ENCODE results near the gene BCAR3. TPM values are rescaled to one million over a fixed set of nuclear protein-coding genes. Genes with fewer than 3 reads are reported as not detected.

BCAR3 gene
- total RNA-seq, 1 donor from 2014 or later, result 16.6 TPM

DNA sequence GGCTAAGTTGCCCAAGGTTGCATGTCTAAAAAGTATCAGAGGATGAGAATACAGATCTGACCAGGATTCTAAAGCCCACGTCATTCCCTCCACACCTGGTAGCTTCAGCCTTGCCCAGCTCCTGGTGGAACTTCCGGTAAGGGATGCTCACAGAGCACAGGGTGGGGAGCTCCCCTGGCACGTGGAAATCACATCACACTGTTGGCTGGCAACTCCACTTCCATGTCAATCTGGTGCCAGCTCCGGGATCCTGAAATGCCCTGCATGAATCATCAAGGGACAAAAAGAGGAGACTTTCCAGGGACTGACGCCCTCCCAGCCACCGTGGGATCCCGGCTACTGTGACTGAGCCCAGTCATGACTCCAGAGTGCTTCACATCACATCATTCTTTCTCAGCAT lies 12.4 kb upstream of the BCAR3 start:
- no peaks in the 10 kb centered on the region for H3K36me3 Mint-ChIP-seq
- no peak overlapping the region for H3K4me3 Mint-ChIP-seq

DNA sequence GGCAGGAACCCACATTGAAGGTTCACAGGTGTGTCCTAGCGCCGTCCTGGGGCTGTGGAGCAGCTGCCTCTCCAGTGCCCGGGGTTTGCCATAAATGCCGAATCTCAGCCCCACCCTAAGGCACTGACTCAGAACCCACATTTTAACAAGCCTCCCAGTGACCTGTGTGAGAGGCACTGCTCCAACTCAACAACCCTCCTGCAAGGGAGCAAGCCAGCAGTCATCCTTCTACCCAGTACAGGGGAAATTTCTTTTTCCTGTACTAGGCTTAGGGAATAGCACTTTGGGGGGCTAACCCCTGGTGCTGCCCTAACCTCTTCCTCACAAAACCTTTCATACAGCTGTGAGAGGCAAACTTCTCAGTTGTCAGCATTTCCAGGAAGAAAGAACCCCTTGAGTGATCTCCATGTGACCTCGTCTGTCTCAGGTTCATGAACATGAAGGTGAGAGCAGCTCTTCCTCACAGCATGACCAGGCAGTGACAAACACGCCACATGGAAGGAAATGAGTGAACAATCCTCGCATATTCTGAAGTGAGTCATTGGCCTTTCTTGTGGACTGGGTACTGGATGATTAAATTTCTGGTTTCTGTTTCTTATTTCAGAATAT lies 11.4 kb upstream of the BCAR3 start:
- Mint-ChIP-seq H3K4me1 (ENCODE audit: unreplicated experiment) (peaks cover 37% of the 10 kb centered on the region), H3K27me3 (no peaks in the 10 kb centered on the region), H3K27ac (no peak overlapping the region), H3K36me3 (no peaks in the 10 kb centered on the region), H3K4me3 (no peak overlapping the region), H3K9me3 (no peaks in the 10 kb centered on the region)
- TF ChIP-seq, protein P1, sequence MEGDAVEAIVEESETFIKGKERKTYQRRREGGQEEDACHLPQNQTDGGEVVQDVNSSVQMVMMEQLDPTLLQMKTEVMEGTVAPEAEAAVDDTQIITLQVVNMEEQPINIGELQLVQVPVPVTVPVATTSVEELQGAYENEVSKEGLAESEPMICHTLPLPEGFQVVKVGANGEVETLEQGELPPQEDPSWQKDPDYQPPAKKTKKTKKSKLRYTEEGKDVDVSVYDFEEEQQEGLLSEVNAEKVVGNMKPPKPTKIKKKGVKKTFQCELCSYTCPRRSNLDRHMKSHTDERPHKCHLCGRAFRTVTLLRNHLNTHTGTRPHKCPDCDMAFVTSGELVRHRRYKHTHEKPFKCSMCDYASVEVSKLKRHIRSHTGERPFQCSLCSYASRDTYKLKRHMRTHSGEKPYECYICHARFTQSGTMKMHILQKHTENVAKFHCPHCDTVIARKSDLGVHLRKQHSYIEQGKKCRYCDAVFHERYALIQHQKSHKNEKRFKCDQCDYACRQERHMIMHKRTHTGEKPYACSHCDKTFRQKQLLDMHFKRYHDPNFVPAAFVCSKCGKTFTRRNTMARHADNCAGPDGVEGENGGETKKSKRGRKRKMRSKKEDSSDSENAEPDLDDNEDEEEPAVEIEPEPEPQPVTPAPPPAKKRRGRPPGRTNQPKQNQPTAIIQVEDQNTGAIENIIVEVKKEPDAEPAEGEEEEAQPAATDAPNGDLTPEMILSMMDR (conservative IDR thresholded peaks at IDR 0.05), result no peak
- no peak for DNase-seq (ENCODE audit: extremely low spot score, unreplicated experiment)

More for the DNA sequence above, 12.4 kb upstream of the BCAR3 start:
- Mint-ChIP-seq H3K9me3 (no peaks in the 10 kb centered on the region), H3K27ac (no peak overlapping the region), H3K4me1 (ENCODE audit: unreplicated experiment) (peaks cover 37% of the 10 kb centered on the region), H3K27me3 (peaks cover 4% of the 10 kb centered on the region)
- TF ChIP-seq, protein P1 (conservative IDR thresholded peaks at IDR 0.05), result no peak
- no peak for DNase-seq (ENCODE audit: extremely low spot score, unreplicated experiment)

DNA sequence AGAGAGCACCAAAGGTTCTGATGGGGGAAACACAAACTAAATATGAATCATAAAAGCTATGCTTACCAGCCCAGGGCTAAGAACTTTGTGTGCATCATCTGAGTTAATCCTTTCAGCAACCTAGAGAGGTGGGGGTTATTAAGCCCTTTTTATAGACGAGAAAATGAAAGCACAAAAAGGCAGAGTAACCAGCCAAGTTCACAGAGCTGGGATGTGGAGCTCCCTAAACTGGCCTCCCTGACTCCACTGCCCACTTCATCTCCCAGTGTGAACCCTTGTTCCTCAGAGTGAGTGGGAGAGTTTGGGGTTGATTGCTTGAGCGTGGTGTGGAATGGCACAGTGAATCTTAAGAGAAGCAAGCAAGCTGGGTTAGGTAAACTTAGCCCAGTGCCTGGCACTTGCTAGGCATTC lies 10.8 kb upstream of the BCAR3 start:
- Mint-ChIP-seq H3K4me1 (ENCODE audit: unreplicated experiment) (peaks cover 37% of the 10 kb centered on the region), H3K9me3 (no peaks in the 10 kb centered on the region), H3K4me3 (no peak overlapping the region), H3K36me3 (no peaks in the 10 kb centered on the region), H3K27me3 (no peaks in the 10 kb centered on the region), H3K27ac (no peak overlapping the region)
- TF ChIP-seq, protein P1 (conservative IDR thresholded peaks at IDR 0.05), result no peak
- DNase-seq (ENCODE audit: extremely low spot score, unreplicated experiment), result no peak

DNA sequence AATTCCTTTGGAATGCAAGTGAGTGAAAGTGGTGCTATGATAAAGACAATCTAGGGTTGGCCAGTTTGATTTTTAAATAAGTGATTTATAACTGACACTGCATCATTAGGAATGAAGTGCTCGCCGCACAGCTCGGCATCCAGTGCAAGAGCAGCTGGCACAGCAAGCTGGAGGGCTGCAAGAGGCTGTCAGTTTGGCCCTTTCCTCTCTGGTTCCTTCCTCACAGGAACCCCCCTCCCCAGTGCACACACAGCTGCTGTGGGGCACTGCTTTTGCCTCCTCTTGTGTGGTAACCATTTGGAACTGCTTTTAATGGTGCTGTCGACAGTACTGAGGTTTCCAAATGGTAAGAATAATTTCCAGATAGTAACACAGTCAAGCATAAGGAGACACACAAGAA lies 10.4 kb upstream of the BCAR3 start:
- no peak overlapping the region for H3K4me3 Mint-ChIP-seq
- H3K4me1 Mint-ChIP-seq (ENCODE audit: unreplicated experiment), result peaks cover 37% of the 10 kb centered on the region
- H3K27ac Mint-ChIP-seq, result no peak overlapping the region

DNA sequence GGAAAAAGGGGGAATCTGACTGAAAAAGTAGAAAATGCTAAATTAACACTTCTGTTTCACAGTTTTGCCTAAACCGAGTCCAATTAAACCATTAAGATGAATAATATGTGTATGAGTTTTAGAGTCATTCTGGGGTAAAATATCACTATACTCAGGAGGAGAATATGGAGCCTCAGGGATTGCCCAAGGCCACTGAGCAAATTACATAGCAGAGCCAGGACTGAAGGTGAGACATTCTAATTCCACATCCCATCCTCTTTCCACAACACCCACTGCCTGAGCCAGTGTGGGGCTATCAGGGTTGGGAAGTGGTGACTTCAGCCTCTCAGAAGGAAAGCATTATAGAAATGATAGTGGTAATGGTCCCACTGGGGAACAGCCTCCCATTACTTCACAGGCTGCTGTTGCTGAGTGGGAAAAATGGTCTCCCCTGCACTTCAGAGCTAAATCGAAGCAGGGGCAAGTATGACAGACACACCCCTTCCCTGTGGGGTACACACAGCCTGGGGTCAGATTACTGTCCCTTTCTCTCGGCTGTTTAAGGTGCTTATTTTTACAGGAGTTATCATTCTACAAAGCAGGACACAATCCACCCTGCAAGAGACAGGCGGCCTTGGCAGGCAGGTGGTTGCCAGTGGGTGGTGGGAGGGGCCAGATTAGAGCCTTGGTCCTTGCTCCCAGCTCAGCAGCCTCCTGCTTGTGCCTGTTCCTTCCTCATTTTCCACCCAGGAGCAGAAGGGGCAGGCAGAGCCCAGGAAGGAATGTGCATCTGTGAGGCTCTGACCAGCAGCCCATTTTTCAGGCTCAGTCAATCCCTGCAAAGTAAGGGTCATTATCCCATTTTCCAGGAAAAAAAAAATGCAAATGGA lies 9.5 kb upstream of the BCAR3 start:
- Mint-ChIP-seq H3K4me1 (ENCODE audit: unreplicated experiment) (peaks cover 37% of the 10 kb centered on the region), H3K27me3 (no peaks in the 10 kb centered on the region), H3K4me3 (no peak overlapping the region), H3K27ac (no peak overlapping the region), H3K36me3 (no peaks in the 10 kb centered on the region), H3K9me3 (no peaks in the 10 kb centered on the region)
- DNase-seq (ENCODE audit: extremely low spot score, unreplicated experiment), result no peak
- TF ChIP-seq, protein P1 (conservative IDR thresholded peaks at IDR 0.05), result no peak

More for the DNA sequence above, 10.4 kb upstream of the BCAR3 start:
- TF ChIP-seq, protein P1 (conservative IDR thresholded peaks at IDR 0.05), result no peak
- Mint-ChIP-seq H3K36me3 (no peaks in the 10 kb centered on the region), H3K9me3 (no peaks in the 10 kb centered on the region), H3K27me3 (no peaks in the 10 kb centered on the region)
- no peak for DNase-seq (ENCODE audit: extremely low spot score, unreplicated experiment)

Data from type B pancreatic cell (in vitro differentiated cells).